ENCODE results near the gene TMEM47.

TMEM47 gene

DNA sequence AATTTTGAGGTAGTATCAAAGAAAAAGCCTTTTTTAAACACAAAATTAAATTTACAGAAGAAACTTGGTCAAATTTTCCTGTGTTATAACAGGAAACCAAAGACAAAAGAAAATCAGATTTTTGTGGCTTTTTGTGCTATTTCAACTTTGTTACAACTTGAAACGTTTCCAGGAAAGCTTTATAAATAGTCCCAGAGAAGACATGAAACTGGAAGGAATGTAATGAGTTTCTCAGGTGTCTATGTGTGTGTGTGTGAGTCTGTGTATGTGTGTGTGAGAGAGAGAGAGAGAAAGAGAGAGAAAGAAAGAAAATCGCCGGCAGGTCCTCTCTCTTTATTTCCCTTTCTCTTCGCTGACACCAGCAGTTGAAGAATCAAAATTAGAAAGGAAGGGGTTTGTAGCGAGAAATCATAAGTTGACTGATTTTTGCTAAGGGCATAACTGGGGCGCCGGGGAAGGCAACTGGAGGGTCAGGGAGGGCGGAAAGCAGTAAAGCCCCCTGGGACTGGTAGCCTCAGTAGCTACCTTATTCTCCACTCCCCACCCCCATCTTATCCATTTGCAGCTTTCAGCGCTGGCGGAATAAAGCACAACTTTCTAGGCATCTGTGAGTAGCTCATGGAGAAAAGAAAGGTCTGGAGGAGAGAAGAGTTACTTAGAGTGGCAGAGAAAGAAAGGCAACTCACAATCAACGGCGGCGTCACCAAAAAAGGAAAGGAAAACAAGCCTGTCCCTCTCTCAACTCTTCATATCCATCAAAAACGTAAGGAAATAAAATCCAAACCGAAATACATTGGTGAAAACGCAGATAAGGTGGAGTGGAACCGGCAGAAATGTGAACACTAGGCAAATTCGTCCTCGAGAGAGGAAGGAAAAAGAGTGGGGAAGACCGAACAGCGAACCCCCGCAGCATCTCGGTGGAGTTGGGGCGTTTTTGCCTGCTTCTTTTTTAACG is 1.3 kb downstream of the TMEM47 start:
- TF ChIP-seq, protein P1, sequence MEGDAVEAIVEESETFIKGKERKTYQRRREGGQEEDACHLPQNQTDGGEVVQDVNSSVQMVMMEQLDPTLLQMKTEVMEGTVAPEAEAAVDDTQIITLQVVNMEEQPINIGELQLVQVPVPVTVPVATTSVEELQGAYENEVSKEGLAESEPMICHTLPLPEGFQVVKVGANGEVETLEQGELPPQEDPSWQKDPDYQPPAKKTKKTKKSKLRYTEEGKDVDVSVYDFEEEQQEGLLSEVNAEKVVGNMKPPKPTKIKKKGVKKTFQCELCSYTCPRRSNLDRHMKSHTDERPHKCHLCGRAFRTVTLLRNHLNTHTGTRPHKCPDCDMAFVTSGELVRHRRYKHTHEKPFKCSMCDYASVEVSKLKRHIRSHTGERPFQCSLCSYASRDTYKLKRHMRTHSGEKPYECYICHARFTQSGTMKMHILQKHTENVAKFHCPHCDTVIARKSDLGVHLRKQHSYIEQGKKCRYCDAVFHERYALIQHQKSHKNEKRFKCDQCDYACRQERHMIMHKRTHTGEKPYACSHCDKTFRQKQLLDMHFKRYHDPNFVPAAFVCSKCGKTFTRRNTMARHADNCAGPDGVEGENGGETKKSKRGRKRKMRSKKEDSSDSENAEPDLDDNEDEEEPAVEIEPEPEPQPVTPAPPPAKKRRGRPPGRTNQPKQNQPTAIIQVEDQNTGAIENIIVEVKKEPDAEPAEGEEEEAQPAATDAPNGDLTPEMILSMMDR (IDR thresholded peaks at IDR 0.05; ENCODE audit: borderline replicate concordance, control extremely low read depth, extremely low read depth, insufficient read depth, missing control alignments) = no peak
- in situ Hi-C loops (cut with MboI; ENCODE audit: low sequenced_read_pairs, unreplicated experiment) = no loop called here
- no peak for DNase-seq (ENCODE audit: low spot score)

- in situ Hi-C loops (cut with MboI; ENCODE audit: low sequenced_read_pairs, unreplicated experiment) = no loop called here
- DNase-seq (ENCODE audit: low spot score) = no peak
- TF ChIP-seq, protein P1 (IDR thresholded peaks at IDR 0.05; ENCODE audit: borderline replicate concordance, control extremely low read depth, extremely low read depth, insufficient read depth, missing control alignments) = no peak
Observed at GRCh38 chrX:34654696-34655490, 2.2 kb downstream of the TMEM47 start.

GRCh38 chrX:34653811-34654210 is 3.3 kb downstream of the TMEM47 start:
- TF ChIP-seq, protein P1 (IDR thresholded peaks at IDR 0.05; ENCODE audit: borderline replicate concordance, control extremely low read depth, extremely low read depth, insufficient read depth, missing control alignments) = no peak
- in situ Hi-C loops (cut with MboI; ENCODE audit: low sequenced_read_pairs, unreplicated experiment) = no loop called here

GRCh38 chrX:34642849-34643248 is 14.2 kb downstream of the TMEM47 start:
- in situ Hi-C loops (cut with MboI; ENCODE audit: low sequenced_read_pairs, unreplicated experiment) = no loop called here
- no peak for DNase-seq (ENCODE audit: low spot score)
- TF ChIP-seq, protein P1 (IDR thresholded peaks at IDR 0.05; ENCODE audit: borderline replicate concordance, control extremely low read depth, extremely low read depth, insufficient read depth, missing control alignments) = no peak

More at GRCh38 chrX:34653811-34654210, 3.3 kb downstream of the TMEM47 start:
- no peak for DNase-seq (ENCODE audit: low spot score)

DNA sequence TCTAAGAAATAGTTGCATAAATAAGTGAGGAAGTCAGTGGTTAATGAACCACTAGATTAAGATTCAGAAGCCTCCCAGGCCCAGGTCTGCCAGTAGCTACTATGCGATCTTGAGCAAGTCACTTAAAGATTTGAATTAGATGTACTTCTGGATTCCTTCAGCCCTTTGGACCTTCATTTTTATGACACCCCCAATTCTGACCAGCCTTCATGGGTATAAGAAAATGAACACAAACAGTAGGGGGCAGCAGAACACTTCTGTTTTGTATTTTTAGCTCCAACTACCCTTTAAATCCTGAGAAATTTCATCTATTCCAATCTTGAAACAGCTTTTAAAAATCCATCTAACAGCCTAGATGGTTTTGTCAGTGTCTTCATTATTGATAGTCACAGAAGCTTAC is 19.0 kb downstream of the TMEM47 start:
- no peak for DNase-seq (ENCODE audit: low spot score)
- in situ Hi-C loops (cut with MboI; ENCODE audit: low sequenced_read_pairs, unreplicated experiment) = no loop called here
- TF ChIP-seq, protein P1 (IDR thresholded peaks at IDR 0.05; ENCODE audit: borderline replicate concordance, control extremely low read depth, extremely low read depth, insufficient read depth, missing control alignments) = no peak

DNA sequence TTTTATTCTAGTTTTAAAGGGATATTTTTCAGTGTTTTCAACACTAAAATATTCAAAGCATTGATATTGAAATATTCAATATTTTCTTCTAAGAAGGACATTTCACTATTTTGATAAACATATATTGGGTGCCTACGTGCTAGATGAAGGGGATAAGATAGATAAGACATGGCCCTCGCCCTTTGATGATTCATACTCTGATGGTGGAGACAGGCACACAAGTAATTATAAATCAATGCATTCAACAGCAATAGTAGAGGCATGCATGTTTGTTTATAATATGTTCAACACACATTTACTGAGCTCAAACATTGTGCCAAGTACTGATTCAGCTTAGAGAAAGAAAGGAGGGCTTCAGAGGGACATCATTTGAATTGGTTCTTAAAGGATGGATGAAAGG is 22.7 kb downstream of the TMEM47 start:
- no peak for DNase-seq (ENCODE audit: low spot score)
- in situ Hi-C loops (cut with MboI; ENCODE audit: low sequenced_read_pairs, unreplicated experiment) = no loop called here
- TF ChIP-seq, protein P1 (IDR thresholded peaks at IDR 0.05; ENCODE audit: borderline replicate concordance, control extremely low read depth, extremely low read depth, insufficient read depth, missing control alignments) = no peak
